Mesodermal cell (in vitro differentiated cells): ENCODE results near the gene LCP2.
A peak's percentile ranks its signal among the peaks of the same experiment; 100 is the strongest.

Experiments
- H3K27ac ChIP-seq: 2 replicates; pipeline ENCODE4 v1.7.0; 2013; ENCODE audit warnings: mild to moderate bottlenecking, low read depth, low read length, moderate library complexity; ENCODE audit not compliant: severe bottlenecking
- H3K36me3 ChIP-seq: 2 replicates; pipeline ENCODE4 v1.7.1; 2013; ENCODE audit warnings: mild to moderate bottlenecking, low read length, moderate library complexity; ENCODE audit not compliant: control insufficient read depth, insufficient read depth
- H3K4me1 ChIP-seq: one replicate; pipeline ENCODE4 v1.7.1; 2013; ENCODE audit warnings: mild to moderate bottlenecking, low read length; ENCODE audit not compliant: insufficient read depth, control insufficient read depth, poor library complexity, severe bottlenecking
- H3K4me3 ChIP-seq: 2 replicates; pipeline ENCODE4 v1.7.0; 2013; ENCODE audit warnings: low read length, control low read depth, mild to moderate bottlenecking; ENCODE audit not compliant: insufficient read depth, poor library complexity, severe bottlenecking; ENCODE audit errors: extremely low read depth
- H3K9me3 ChIP-seq: 2 replicates; pipeline ENCODE4 v1.7.1; 2013; ENCODE audit warnings: mild to moderate bottlenecking, low read length, moderate library complexity; ENCODE audit not compliant: control insufficient read depth
- WGBS, 2 experiments: methylation state at CpG; one replicate each; pipeline ENCODE4 v1.1.5; 2013; ENCODE audit warnings: missing lambda C conversion rate in 2 of 2; ENCODE audit not compliant: insufficient coverage in 2 of 2; 5-methylcytosine and 5-hydroxymethylcytosine counted together

The LCP2 gene

DNA sequence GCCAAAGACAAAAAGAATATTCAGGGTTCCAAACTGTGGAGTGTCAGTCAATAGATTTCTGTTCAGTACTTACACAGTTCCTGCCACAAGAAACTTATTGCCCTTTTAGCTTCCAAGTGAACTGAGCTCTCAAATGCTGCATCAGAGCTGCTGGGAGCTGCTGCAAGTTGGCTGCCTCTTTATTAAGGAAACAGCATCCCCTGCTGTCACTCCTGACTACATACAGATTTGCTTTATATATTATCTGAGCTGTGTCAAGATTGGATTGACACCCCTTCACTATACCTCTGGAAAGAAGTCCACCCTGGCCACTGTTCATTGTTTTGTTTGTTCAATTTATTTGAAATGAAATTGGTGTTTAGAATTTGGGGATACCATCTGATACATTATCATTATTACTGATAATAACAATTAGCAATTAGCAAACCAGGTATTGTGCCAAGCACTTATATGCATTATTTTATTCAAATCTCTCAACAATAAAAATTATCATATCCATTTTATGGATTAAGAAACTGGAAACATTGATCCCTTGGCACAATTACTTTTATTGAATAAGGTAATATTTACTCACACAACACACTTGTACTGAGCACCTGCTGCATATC is 81.2 kb downstream of the LCP2 start:
- peaks cover 6% of the 10 kb centered on the region for H3K4me1 ChIP-seq
- H3K27ac ChIP-seq: no peak overlapping the region
- H3K4me3 ChIP-seq: no peak overlapping the region
- H3K36me3 ChIP-seq: no peaks in the 10 kb centered on the region
- no peaks in the 10 kb centered on the region for H3K9me3 ChIP-seq

DNA sequence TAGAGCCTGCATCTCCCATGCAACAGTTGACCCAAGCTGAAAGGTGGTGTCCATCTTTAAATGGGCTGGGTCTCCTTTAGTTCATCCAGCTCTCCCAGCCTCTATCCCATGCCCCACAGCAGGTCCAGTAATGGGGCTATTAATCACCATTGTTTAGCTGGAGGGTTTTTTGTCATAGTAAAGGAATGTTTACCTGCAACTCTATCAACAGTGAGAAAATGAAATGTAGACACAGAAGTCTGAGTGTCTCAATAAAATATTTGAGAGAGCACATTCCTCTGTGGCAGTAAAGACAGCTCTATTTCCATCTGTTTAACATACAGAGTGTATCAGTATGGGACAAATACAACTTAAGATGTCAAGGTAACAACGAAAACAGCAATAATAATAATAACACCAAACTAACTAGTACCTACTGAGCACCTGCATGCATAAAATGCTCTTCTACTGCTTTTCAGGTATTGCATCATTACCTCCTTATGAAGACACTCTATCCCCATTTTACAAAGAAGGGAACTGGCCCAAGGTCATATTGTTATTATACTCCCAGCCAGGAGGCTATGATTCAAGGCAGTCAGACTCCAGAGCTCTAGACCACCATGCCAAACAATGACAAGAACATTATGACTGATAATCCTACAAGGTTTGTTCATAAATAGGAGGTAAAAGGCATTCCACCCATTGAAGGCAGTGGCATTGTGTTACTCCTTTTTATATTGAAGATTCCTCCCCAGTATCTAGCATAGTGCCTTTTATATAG is 85.8 kb downstream of the LCP2 start:
- H3K27ac ChIP-seq: no peak overlapping the region
- H3K9me3 ChIP-seq: no peaks in the 10 kb centered on the region
- 80 to 90% methylated on average over 1 of the region's 1 CpG for WGBS, 2 experiments
- H3K36me3 ChIP-seq: no peaks in the 10 kb centered on the region
- H3K4me3 ChIP-seq: no peak overlapping the region
- no peaks in the 10 kb centered on the region for H3K4me1 ChIP-seq

DNA sequence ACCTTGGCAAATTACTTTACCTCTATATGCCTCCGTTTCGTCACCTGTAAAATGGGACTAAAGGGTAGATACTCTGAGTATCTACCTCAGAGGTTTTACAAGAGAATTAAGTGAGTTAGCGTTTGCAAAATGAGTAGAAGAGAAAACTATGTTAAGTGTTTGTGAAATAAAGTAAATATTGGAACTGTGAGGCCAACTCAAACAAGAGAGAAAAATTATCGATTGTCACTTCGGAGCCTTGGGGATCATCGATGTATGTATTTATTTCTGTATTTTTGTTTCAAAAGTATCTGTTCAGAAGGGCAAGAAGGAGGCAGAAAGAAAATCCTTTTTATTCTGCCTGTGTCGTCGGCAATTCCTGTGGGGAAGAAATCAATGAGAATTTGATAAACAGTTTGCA is 90.6 kb downstream of the LCP2 start:
- no peaks in the 10 kb centered on the region for H3K9me3 ChIP-seq
- no peak overlapping the region for H3K27ac ChIP-seq
- WGBS, 2 experiments: 88 to 96% methylated on average over 4 of the region's 8 CpGs
- no peaks in the 10 kb centered on the region for H3K36me3 ChIP-seq
- H3K4me1 ChIP-seq: no peaks in the 10 kb centered on the region
- no peak overlapping the region for H3K4me3 ChIP-seq

DNA sequence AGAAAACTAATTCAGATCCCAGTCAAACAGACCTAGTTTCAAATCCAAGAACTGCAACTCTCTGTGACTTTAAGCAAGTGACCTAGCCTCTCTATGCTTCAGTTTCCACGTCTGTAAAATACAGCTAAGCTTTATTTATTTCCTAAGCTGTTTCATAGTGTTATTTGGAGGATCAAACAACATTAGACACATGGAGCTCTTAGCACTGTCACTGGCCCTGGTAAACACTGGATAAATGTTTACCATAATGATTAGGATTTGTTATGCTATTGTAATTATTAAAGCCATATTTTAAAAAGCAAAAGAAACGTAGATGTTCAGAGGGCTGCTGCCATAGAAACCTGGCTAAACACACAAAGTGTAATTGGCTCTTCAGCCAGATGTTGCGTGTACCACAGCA is 91.4 kb downstream of the LCP2 start:
- no peaks in the 10 kb centered on the region for H3K9me3 ChIP-seq
- no peak overlapping the region for H3K4me3 ChIP-seq
- H3K27ac ChIP-seq: no peak overlapping the region
- WGBS, 2 experiments: 76 to 88% methylated on average over 1 to 2 of the region's 3 CpGs
- no peaks in the 10 kb centered on the region for H3K4me1 ChIP-seq
- H3K36me3 ChIP-seq: no peaks in the 10 kb centered on the region

DNA sequence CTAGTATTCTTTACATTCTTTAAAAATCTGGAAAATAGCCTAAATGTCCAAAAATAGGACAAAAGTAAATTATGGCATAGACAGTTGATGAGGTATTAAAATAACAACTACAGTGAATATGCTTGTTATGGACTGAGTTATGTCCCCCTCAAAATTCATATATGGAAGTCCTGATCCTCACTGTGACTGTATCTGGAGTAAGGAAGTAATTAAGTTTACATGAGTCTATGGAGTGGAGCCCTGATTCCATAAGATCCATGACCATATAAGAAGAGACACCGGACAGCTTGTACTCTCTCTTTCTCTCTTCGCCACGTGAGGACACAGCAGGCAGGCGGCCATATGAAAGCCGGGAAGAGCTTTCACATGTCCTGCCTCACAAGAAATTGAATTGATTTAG is 93.4 kb downstream of the LCP2 start:
- H3K36me3 ChIP-seq: no peaks in the 10 kb centered on the region
- H3K9me3 ChIP-seq: no peaks in the 10 kb centered on the region
- no peak overlapping the region for H3K27ac ChIP-seq
- no peaks in the 10 kb centered on the region for H3K4me1 ChIP-seq
- 95 to 100% methylated on average over 2 to 5 of the region's 5 CpGs for WGBS, 2 experiments
- H3K4me3 ChIP-seq: no peak overlapping the region

DNA sequence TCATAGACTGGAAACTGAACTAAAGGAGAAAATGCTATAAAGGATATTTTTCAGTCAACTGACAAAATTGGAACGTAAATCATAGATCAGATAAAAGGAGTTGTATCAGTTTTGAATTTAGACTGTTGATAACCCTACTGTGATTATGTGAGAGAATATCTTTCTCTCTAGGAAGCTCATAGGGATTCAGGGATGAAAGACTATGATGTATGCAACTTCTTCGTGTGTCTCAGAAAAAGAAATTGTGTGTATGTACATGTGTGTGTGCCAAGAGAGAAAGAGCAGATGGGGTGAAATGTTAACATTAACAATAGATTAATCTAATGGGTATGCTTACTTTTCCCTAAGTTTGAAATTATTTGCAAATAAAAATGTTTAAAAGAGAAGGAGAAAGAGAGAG is 95.5 kb downstream of the LCP2 start:
- 87 to 100% methylated on average over 2 of the region's 2 CpGs for WGBS, 2 experiments
- no peak overlapping the region for H3K4me3 ChIP-seq
- no peak overlapping the region for H3K27ac ChIP-seq
- H3K9me3 ChIP-seq: no peaks in the 10 kb centered on the region
- no peaks in the 10 kb centered on the region for H3K36me3 ChIP-seq
- H3K4me1 ChIP-seq: no peaks in the 10 kb centered on the region

DNA sequence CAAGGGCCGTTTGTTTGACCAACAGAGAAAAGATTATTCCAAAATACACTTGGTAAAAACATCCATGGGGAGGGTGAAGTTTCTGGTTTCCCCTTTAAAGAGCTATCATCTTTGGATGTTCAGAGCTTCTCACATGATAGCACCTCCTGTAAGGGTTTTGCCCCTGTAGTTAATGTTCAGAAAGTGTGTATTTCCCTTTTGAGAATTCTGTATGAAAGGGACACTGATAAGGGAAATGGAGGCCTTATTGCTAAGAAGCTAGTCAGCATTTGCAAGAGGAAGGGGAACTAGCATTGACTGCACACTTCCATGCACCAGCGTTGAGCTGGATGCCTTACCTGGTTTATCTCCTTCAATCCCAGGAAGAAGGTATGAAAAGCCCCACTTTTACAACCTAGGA is 96.3 kb downstream of the LCP2 start:
- Histone ChIP-seq H3K27ac (peak overlapping the region; percentile 63), H3K4me3 (no peak overlapping the region), H3K9me3 (no peaks in the 10 kb centered on the region), H3K4me1 (no peaks in the 10 kb centered on the region), H3K36me3 (no peaks in the 10 kb centered on the region)
- WGBS, 2 experiments: 86 to 100% methylated on average over 1 of the region's 2 CpGs

DNA sequence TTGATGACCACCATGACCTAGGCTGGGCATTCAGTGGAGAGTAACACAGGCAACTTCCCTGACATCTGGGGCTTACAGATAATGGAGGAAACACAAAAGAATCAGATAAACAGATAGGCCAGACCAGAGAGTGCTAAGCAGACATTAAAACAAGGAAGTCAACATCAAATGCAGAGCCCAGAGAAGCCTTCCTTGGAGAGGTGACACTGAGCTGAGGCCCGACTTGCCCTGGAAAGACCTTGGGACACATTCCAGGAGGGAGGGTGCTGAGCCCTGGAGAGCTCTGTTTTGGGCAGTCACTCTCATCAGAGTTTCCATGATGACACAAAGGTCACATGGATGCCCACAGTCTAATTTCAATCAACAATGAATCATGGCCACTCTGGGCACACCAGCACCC is 96.7 kb downstream of the LCP2 start:
- H3K27ac ChIP-seq: peak overlapping the region; percentile 63
- no peaks in the 10 kb centered on the region for H3K9me3 ChIP-seq
- no peak overlapping the region for H3K4me3 ChIP-seq
- H3K4me1 ChIP-seq: no peaks in the 10 kb centered on the region
- 0% methylated on average over 1 of the region's 1 CpG for WGBS, 2 experiments
- H3K36me3 ChIP-seq: no peaks in the 10 kb centered on the region
